ENCODE measurements around the gene DBNL.

Gene DBNL

DNA sequence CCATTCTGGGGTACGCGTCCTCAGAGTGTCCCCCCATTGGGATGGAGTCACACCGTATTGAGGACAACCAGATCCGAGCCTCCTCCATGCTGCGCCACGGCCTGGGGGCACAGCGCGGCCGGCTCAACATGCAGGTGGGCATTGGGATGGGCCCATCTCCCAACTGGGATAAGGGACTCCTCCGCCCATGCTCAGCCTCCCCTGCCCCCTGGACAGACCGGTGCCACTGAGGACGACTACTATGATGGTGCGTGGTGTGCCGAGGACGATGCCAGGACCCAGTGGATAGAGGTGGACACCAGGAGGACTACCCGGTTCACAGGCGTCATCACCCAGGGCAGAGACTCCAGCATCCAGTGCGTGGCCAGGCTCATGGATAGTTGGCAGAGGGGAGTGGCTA is 65.5 kb downstream of the DBNL start:
- Histone ChIP-seq H4K20me1 (ENCODE audit: low read depth, low read length) (no peaks in the 10 kb centered on the region), H3K9me2 (replicated peaks; ENCODE audit: insufficient read depth, low read length) (no peaks in the 10 kb centered on the region), H3K79me2 (ENCODE audit: insufficient read depth, low read length) (no peaks in the 10 kb centered on the region), H3K36me3 (ENCODE audit: low read length) (no peaks in the 10 kb centered on the region), H3K9ac (ENCODE audit: low read length) (no peak overlapping the region), H3K4me3 (ENCODE audit: insufficient read depth, low read length, poor library complexity, severe bottlenecking) (no peak overlapping the region), H3K4me2 (ENCODE audit: low read depth, low read length, poor library complexity, severe bottlenecking) (no peak overlapping the region), H3K27me3 (ENCODE audit: low read length) (no peaks in the 10 kb centered on the region), H2AFZ (ENCODE audit: low read depth, low read length, severe bottlenecking) (no peak overlapping the region), H3K9me3 (ENCODE audit: insufficient read depth, low read length) (no peaks in the 10 kb centered on the region), H3K27ac (ENCODE audit: low read depth, low read length) (no peak overlapping the region), H3F3A (ENCODE audit: insufficient read depth) (no peaks in the 10 kb centered on the region)
- TF ChIP-seq, protein P1, sequence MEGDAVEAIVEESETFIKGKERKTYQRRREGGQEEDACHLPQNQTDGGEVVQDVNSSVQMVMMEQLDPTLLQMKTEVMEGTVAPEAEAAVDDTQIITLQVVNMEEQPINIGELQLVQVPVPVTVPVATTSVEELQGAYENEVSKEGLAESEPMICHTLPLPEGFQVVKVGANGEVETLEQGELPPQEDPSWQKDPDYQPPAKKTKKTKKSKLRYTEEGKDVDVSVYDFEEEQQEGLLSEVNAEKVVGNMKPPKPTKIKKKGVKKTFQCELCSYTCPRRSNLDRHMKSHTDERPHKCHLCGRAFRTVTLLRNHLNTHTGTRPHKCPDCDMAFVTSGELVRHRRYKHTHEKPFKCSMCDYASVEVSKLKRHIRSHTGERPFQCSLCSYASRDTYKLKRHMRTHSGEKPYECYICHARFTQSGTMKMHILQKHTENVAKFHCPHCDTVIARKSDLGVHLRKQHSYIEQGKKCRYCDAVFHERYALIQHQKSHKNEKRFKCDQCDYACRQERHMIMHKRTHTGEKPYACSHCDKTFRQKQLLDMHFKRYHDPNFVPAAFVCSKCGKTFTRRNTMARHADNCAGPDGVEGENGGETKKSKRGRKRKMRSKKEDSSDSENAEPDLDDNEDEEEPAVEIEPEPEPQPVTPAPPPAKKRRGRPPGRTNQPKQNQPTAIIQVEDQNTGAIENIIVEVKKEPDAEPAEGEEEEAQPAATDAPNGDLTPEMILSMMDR (IDR thresholded peaks at IDR 0.05; ENCODE audit: insufficient read depth, low read length, poor library complexity, severe bottlenecking), result no peak
- TF ChIP-seq EZH2phosphoT487 (conservative IDR thresholded peaks at IDR 0.05; ENCODE audit: low read length), result no peak

DNA sequence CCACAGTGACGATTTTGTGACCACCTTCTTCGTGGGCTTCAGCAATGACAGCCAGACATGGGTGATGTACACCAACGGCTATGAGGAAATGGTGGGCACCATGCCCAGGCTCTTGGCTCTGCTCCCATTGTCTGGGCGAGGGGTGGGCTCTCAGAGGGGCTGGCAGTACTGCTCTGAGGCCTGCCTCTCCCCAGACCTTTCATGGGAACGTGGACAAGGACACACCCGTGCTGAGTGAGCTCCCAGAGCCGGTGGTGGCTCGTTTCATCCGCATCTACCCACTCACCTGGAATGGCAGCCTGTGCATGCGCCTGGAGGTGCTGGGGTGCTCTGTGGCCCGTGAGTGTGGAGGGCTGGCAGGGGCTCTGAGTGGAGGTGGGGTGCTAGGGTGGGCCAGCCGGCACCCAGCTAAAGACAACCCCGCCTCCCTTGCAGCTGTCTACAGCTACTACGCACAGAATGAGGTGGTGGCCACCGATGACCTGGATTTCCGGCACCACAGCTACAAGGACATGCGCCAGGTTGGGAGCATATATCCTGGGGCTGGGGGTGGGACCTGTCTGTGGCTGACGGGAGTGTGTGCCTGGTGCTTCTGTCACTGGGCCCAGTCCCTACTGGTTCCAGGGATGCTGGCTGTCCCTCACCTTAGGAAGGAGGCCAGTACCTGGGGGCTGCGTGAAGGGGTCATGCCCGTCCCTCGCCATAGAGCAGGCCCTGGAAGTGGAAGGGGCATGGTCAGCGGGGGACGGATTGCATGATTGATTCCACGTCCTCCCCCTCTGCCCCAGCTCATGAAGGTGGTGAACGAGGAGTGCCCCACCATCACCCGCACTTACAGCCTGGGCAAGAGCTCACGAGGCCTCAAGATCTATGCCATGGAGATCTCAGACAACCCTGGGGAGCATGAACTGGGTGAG is 66.5 kb downstream of the DBNL start:
- no peak overlapping the region for H3K4me3 ChIP-seq (ENCODE audit: insufficient read depth, low read length, poor library complexity, severe bottlenecking)
- no peak overlapping the region for H3K4me2 ChIP-seq (ENCODE audit: low read depth, low read length, poor library complexity, severe bottlenecking)
- no peaks in the 10 kb centered on the region for H3K36me3 ChIP-seq (ENCODE audit: low read length)
- no peak overlapping the region for H2AFZ ChIP-seq (ENCODE audit: low read depth, low read length, severe bottlenecking)
- no peaks in the 10 kb centered on the region for H3K9me2 ChIP-seq (replicated peaks; ENCODE audit: insufficient read depth, low read length)
- H3K27me3 ChIP-seq (ENCODE audit: low read length), result no peaks in the 10 kb centered on the region
- TF ChIP-seq, protein P1 (IDR thresholded peaks at IDR 0.05; ENCODE audit: insufficient read depth, low read length, poor library complexity, severe bottlenecking), result no peak
- TF ChIP-seq EZH2phosphoT487 (conservative IDR thresholded peaks at IDR 0.05; ENCODE audit: low read length), result no peak
- no peak overlapping the region for H3K9ac ChIP-seq (ENCODE audit: low read length)
- H3F3A ChIP-seq (ENCODE audit: insufficient read depth), result no peaks in the 10 kb centered on the region
- no peaks in the 10 kb centered on the region for H3K9me3 ChIP-seq (ENCODE audit: insufficient read depth, low read length)
- H3K27ac ChIP-seq (ENCODE audit: low read depth, low read length), result no peak overlapping the region
- H3K79me2 ChIP-seq (ENCODE audit: insufficient read depth, low read length), result no peaks in the 10 kb centered on the region
- H4K20me1 ChIP-seq (ENCODE audit: low read depth, low read length), result no peaks in the 10 kb centered on the region

Measured in SU-DHL-6 (cell line).